Activated CD4-positive, CD25-positive, alpha-beta regulatory T cell (primary cell): Measurements from ENCODE around the gene AKAP13.

Experiments used
- DNase-seq, 4 experiments: peaks; one replicate each; lab custom pipeline; 2025; lab: John Stamatoyannopoulos, UW

The AKAP13 gene

DNA sequence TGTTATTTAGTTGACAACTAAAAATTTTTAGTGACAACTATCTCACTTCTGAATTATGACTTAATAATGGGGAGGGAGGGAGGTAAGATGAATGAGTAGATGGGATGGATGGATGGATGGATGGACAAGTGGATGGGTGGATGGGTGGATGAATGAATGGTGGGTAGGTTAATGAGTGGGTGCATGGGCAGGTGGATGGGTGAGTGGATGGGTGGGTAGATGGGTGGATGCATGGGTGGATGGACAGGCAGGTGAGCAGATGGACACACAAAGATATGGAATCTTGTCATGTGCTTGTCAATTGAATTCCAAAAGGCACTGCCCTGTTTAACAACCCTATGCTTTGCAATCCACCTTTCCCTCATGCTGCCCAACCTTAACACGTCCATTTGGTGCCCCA is 372.9 kb downstream of the AKAP13 start:
- no peak for DNase-seq

DNA sequence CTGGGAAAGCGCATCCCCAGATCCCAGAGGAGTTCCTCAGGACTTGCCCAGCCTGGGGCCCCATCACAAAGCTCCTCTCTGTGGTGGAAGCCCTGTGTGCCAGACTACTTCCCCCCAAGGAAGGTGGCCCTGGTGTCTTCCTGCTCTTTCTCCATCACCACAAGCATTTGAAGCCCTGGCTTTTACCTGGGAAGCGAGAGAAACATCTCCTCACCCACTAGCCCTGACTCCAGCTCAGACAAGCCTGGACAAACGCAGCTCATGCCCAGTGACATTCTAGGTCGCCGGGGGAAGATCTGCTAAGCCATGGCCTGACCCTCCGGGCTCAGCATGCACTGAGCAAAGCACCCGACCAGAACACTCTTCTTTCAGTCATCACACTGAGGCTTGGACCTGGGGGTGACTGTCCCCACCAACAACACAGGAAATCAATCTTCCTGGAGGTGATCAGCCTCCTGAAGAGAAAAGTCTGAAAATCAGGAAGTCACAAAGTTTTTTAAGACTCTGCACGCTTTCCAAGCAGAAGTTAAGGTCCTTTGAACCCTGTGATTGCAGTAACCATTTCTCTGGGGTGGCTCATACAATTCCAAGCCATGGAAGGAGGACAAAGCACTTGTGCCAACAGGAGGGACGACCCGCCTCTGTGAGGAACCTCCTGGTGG is 373.5 kb downstream of the AKAP13 start:
- no peak for DNase-seq

DNA sequence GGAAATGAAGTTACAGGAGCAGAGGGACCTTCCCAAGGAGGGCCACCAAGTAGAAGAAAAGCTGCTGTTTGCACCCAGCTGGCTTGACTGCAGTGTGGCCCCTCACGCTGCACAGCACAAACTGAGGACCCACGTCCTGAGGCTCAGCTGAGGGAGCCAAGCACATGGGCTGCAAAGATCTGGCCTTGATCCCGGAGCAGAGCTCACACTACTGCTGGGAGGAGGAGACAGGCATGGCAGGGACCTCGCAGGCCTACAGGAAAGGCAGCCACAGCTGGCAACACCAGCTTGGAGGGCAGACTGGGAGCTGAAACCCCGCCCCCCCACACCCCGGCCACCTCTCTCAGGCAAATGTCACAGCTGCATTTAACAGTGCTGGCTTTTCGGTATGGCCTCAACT is 374.6 kb downstream of the AKAP13 start:
- DNase-seq: no peak

DNA sequence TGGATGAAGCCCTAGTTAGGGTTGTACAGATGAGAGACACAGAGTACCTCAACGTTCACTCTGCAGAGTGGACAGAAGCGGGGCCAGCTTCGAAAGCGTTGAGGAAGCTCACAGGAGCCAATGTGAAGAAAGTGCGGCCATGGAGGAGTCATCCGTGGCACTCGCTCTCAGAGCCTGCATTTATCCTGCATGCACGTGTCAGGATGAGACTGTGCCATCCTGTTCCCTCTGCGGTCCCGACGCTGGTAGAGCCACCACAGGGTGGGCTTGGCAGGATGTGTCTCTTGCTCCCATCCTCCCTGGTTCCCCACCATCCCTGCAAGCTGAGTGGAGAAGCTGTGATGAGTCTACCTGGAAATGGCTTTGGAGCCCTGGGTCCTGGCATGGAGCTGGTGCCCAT is 375.1 kb downstream of the AKAP13 start:
- no peak for DNase-seq

DNA sequence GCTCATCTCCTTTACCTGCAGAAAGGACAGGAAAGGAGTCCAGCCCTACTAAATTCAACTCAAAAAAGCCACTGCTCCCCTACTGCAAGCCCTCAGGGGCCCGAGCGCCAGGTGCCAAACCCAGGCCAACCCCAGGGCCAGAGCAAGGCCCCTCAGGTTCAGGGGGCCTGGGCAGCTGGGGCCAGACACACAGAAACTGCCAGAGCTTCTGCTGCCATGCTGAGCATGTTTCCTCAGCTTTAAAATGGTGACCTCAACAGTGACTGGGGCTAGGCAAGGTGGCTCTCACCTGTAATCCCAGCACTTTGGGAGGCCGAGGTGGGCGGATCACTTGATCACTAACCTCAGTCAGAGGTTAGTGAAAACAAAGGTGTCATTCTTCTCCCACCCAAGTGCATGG is 375.5 kb downstream of the AKAP13 start:
- no peak for DNase-seq

DNA sequence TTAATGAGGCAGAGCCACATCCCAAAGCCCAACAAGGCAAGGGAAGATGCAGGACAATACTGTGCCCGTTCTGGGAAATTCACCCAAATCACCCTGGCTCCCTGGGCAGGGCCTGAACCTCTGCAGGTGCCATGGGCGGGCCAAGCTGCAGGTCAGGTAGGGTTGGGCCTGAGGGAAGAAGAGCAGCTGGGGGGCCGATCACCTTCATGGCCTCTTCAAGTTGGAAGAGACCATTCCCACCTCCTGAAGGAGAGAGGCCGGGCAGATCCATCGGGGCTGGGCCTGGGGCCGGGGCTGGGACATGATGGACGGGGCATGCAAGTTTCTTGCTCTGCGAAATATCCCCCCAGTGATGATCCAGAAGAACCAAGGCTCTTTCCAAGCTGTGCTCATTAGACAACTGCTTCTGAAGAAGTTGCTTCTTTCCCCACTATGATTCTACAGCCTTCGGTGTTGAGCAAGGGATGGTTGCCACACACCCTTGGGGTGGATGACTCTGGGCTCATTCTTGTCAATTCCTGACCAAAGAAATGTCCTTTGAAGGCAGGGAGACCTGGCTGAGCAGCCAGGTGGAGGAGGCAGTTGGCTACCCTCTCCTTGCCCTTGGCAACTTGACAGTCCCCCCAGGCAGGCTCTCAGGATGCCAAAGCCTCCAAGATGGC is 376.1 kb downstream of the AKAP13 start:
- no peak for DNase-seq

DNA sequence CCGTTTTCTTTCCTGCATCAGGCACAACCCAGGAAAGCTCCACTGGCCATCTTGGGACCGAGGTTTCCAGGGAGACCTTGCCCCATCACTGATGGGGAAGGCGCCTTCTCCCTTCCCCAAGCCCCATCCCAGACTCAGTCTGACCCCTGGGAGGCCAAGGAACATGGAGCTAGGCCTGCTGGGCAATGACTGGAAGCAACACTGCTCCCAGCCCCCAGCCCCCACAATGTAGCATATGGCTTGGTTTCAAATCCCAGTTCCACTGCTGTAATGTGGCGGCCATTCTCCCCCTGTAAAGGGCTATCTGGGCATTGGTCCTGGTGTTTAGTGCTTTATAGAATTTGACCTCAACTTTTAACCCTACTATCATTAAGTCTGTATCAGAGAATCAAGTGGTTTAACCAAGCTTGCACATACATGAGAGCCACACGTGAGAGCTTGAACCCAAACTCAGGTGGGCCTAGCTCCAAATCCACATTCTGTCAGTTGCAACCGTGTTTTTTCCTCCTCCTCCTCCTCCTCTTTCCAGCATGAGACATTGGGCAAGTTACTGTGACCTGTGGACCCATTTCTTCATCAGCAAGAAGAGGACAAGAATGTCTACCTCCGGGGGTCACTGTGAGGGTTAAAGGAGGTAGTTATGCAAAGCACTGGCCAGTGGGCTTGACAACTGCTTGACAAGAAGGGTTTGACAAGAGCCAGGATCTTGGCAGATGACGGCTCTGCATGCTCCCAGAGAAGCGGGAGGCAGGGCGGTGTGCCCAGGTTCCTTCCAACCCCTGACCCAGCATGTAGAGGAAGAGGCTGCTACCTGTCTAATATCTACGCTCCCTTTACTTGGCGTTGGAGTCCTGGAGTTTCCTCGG is 376.9 kb downstream of the AKAP13 start:
- no peak for DNase-seq

DNA sequence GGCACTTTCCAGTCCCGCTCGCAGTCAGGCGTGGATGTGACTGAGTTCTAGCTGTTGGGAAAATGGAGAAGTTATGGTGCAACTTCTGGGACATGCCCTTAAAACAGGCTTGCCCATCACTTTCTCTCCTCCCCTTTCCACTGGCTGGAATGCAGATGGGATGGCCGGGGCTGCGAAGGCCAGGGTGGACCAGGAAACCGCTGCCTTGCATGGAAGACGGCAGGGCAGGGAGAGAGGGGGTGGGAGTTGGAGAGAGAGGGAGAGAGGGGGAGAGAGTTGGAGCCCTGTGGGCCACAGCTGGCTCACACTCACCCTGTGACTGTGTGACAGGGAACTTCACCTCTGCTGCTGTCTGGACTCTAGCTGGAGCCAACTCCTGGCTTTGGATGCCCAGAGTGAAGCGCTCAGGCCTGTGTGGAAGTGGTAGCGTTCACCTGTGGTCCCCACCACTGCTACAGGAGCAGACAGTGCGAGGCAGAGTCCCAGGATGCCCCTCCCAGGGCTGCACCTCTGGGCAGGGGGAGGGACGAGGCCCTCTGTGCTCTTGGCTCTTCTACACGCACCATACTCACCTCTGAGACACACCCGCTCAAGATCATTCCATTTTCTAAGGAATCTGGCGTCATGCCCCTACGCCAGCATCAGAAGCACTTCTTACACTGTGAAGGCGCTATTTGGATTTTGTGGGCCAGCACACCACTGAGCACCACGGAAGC is 377.7 kb downstream of the AKAP13 start:
- no peak for DNase-seq

DNA sequence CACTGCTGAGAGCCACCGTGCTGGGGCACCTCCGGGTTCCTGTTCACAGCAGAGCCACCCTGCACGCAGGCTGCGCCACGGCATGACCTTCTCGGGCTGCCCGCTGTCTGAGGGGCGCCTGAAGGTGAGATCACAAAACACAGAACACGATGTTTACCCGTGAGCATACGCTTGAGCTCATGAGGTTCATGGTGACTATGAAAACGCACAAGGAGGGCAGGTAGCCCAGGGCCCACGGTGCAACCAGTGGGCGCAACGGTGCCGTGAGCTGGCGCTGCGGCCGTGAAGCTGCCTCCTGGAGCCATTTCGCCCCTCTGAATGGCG is 378.2 kb downstream of the AKAP13 start:
- no peak for DNase-seq

DNA sequence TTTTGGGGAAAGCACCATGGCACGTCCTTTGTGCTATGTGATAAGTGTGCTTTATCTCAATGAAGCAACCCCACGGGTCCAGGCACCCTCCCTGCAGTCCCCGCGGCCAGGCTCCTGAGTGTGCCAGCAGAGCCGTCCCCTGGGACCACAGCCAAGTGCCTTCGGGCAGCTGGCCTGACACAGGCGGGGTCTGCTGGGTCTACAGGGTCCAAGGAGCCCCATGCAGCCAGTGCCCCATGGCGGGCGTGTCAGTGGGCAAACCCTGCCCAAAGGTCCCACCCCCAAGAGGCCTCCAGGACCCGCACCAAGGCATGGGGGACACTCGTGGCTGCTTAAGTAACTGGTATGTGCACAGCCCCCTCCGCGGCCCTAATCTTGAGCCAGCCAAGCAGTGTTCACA is 379.0 kb downstream of the AKAP13 start:
- no peak for DNase-seq

DNA sequence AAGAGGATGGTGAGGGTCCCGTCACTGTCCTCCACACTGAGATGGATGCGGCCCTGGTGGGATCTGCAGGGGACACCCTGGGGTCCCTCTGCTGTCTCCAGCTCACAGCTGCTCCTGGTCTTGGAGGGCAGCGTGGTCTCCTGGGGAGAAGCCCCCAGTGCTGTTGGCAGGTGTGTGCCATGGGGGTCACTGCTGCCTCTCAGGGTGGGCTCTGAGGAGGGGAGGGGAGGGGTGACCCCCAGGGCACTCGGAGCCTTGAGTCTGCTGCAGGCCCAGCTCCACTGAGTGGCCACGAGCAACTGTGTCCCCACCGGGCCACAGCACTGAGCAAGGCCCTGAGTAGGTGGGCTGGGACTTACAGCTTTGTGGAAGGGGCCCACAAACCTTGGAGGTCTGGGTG is 379.6 kb downstream of the AKAP13 start:
- peak in 2 of 4 experiments; percentile 22 to 29 for DNase-seq

DNA sequence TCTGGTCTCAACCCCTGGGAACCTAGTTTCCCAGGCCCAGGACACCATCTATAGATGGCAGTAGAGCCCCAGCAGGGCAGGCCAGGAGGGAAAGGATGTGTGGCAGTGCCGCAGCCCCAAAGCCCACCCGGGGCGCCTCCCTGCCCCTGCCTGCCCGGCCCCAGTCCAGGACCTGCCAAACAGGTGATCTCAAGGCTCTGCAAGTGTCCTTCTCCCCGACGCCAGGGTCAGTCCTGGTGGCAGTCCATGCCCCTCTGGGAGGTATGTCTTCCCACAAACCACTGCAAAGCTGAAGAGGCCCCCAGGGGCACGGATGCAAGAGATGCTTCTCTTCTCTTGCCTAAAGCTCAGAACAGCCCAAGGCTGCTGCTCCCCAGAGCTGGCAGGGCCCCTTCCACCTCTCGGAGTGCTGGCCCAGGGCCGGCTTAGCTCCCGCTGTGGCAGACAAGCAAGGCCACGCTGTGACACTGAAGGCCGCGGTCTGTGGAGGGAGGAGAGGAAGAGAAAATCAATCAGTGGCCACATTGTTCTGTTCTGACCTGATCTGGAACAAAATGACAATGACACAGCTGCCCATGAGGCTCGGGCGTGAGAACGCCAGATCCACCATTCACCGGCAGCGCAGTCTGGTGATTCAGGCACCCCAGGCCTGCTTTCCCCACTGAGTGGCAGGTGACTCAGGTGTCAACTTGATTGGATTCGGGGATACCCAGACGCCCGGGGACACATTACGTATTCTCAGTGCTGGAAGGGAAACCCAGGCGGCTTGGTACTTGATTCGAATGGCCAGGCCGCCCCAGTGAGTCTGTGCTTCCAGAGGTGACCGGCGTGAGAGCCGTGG is 380.3 kb downstream of the AKAP13 start:
- no peak for DNase-seq

DNA sequence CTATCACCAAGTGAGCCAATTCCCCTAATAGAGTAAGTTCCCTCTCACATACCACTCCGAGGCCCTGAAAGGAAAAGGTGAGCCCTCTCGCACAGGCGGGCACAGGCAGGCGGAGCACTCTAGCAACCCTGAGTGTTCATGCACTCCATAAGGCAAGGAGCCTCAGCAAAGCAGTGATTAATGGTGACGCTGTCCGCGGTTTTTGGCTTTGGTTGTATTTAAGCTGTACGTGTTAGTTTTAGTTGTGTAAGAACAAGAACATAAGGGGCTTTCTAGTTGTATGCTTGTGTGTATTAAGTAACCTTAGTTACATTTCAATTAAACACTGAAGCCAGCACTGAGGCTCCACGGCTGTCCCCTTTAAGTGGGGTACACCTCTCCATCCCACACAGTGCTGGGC is 381.2 kb downstream of the AKAP13 start:
- no peak for DNase-seq

DNA sequence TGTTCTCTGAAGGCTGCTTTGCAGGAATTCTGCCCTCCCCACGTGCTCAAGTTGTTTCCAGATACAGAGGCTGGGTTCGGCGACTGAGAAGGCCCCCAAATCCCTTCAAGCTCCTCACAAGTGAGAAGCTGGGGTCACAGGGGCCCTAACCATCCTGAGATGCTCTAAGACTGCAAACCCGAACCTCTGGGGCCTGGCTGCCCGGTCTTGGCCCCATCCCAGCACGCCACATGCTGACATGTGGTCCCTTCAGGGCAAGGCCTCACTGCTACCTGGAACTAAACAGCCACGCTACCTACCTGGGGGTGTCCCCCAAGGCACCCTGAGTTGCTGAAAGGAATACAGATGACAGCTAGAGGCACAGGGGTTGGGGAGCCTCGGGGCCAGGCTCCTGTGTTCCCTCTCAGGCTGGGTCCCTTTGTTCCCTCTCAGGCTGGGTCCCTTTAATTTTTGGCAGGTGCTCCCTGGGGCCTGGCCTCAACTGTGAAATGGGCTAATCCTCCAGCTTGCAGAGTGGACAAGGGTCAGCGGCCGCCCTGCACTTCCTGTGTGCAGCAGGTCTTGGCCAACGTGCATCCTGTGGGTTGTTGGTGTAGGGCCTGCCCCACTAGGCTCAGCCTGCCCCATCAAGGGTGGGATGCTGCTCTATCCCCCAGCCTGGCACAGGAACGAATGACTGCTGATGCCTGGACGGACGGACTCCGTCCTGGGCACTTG is 381.8 kb downstream of the AKAP13 start:
- DNase-seq: no peak

DNA sequence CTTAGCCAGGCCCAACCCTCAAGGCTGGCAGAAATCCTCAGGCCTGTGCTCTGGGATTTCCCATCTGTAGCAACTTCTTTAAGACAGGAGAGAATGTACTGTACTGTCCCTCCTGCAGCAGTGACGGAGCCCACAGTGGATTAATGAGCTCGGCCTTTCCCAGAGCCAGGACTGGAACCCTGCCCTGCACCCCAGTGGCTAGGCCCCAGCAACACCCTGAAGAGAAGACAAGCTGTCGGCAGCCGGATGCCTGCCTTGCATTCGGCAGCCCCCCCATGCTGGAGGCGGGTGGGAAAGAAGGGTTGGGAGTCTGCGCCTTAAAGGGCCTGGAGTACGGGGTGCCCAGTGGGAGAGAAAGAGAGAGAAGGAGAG is 382.3 kb downstream of the AKAP13 start:
- no peak for DNase-seq

DNA sequence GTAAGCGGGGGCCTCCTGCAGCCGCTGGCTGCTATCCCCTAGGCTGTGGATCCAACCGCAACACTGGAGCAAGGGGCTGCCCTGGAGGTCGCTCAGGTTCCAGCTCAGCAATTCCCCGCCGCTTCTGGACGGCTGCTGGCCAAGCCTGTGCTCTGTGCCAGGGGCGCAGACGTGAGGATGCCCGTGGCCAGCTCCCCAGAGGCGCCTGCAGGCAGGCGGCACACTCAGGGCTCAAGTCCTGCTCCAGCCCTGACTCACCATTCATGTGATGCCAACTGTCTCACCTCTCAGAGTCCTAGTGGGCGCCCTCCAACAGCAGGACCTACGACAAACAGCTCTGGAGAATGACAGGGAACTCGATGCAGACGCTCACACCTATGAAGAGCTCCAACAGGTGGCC is 382.8 kb downstream of the AKAP13 start:
- DNase-seq: no peak

DNA sequence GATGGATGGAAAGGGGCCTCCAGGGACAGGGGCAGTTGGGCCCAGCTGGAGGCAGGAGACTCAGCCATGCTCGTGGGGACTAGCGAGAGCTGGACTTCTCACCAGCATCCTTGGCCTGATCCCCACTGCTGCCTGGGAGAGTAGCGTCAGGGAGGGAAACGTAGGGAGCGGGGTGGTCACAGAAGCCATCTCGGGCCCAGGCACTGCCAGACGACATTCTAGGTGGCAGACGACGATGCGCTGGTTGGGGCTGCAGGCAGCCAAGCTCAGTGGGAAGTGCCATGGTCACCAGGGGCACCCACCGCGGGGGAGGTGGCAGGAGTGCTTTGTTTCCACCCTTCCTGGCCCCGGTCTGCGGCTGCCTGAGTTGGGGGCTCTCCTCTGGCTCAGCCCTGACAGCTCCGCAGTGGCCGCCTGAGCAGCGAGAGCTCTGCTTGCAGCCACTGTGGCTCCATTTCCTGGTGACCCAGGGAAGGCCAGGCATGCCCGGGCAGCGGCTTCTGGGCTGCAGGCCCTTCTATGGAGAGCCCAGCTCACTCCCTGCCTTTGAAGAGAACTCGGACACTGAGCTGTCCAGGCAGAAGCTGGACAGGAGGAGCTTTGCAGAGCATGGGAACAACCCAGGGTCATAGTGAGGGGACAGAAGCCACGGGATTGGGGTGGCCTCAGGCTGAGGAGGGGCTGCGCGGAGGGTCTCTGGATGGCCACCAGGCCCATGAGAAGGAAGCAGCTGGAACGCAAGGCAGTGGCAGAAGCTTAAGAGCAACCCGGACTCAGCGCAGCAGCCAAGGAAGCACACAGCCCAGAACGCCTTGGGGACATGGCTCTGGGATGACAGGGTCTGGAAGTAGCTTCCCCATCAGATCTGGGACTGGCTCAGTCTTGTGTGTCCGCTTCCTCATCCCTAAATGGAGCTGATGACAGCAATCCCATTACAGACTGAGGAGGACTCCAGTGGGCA is 383.6 kb downstream of the AKAP13 start:
- DNase-seq: no peak

DNA sequence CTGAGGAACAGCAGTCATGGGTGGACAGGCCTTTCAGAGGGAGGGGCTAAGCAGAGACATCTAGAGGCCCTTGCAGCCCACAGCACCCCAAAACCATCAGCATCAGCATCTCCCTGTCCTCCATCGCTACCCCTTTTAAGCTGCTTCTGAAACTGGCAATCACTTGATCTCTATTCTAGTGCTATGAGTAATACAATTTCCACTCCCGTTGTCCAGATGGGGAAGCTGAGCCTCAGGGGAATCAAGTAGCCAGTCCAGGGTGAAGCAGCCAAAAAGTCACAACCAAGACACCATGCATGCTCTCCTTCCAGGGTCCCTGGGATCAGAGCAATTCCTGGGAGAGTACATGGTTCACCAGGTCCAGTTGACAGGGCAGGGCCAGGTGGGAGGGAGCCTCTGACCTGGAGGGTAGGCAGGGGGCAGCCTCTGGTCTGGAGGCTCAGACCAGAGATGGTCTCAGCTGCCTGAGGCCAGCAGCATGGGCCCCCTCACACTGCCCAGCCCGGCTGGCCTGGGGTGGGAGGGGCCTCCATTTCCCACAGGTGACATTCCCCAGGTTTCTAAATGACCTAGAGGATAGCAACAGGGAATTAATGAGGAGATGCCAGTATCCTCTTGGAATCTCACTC is 384.4 kb downstream of the AKAP13 start:
- DNase-seq: no peak
